GM12872 (cell line): Measurements from ENCODE around the gene STK11.

ENCODE experiments used
- TF ChIP-seq, protein P1 (sequence below): IDR thresholded peaks from 3 replicates; pipeline ENCODE4 v1.5.1; 2011; ENCODE audit warnings: low read depth, mild to moderate bottlenecking, low read length, moderate library complexity; ENCODE audit not compliant: insufficient read depth

The STK11 gene

DNA sequence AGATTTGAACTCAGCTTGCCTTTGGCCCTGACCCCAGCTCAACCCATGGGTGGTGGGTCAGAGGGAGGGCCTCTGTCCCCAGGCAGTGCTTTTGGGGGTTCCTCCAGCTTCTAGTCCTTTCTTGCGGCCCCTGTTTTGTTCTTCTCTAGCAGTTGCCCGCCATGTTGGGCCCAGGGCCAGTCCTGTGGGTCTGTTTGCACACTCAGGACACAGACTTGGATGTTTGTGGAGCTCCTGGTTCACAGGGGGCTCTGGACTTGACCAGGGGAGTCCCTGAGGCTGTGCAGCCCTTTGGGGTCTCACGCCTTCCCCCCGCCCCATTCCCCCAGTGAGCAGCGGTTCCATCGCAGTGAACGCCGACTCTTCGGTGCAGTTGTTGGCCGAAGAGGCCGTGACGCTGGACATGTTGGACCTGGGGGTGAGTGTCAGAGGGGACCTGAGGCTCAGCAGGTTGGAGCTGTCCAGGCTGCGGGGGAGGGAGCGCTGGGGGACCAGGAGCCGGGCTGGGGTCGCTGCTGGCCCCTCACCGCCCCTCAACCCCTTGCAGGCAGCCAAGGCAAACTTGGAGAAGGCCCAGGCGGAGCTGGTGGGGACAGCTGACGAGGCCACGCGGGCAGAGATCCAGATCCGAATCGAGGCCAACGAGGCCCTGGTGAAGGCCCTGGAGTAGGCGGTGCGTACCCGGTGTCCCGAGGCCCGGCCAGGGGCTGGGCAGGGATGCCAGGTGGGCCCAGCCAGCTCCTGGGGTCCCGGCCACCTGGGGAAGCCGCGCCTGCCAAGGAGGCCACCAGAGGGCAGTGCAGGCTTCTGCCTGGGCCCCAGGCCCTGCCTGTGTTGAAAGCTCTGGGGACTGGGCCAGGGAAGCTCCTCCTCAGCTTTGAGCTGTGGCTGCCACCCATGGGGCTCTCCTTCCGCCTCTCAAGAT lies 38.5 kb downstream of the STK11 start:
- TF ChIP-seq, protein P1, sequence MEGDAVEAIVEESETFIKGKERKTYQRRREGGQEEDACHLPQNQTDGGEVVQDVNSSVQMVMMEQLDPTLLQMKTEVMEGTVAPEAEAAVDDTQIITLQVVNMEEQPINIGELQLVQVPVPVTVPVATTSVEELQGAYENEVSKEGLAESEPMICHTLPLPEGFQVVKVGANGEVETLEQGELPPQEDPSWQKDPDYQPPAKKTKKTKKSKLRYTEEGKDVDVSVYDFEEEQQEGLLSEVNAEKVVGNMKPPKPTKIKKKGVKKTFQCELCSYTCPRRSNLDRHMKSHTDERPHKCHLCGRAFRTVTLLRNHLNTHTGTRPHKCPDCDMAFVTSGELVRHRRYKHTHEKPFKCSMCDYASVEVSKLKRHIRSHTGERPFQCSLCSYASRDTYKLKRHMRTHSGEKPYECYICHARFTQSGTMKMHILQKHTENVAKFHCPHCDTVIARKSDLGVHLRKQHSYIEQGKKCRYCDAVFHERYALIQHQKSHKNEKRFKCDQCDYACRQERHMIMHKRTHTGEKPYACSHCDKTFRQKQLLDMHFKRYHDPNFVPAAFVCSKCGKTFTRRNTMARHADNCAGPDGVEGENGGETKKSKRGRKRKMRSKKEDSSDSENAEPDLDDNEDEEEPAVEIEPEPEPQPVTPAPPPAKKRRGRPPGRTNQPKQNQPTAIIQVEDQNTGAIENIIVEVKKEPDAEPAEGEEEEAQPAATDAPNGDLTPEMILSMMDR: peak; percentile 97

DNA sequence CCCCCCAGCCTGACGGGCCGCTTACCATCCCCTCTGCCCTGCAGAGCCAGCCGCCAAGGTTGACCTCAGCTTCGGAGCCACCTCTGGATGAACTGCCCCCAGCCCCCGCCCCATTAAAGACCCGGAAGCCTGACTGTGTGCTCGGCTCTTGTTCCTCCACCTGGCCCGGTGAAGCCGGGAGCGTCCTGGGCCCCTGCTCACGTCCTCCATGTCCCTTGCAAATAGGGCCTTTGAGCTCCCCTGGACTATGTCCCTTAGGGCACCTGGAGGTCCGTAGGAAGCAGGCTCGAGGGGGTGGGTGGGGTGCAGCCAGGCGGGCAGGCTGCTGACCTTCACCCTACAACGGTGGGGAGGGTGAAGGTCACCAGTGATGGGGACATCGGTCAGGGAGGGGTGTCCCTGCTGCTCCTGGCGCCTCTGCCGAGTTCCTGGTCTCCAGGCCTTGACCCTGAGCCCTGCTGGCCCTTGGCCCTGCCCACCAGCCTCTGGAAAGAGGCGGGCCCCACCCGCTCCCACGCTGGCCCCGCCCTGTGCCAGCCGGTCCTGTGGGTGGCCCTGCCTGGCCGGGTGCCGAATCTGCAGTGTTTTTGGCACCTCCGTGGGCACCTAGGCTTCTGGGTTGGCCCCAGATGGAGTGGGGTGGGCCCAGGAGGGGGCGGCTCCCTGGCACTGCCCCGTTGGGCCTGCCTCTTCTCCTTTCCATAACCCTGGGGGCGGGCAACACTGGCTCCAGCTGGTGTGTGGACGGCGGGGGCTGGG lies 39.3 kb downstream of the STK11 start:
- TF ChIP-seq, protein P1: no peak

DNA sequence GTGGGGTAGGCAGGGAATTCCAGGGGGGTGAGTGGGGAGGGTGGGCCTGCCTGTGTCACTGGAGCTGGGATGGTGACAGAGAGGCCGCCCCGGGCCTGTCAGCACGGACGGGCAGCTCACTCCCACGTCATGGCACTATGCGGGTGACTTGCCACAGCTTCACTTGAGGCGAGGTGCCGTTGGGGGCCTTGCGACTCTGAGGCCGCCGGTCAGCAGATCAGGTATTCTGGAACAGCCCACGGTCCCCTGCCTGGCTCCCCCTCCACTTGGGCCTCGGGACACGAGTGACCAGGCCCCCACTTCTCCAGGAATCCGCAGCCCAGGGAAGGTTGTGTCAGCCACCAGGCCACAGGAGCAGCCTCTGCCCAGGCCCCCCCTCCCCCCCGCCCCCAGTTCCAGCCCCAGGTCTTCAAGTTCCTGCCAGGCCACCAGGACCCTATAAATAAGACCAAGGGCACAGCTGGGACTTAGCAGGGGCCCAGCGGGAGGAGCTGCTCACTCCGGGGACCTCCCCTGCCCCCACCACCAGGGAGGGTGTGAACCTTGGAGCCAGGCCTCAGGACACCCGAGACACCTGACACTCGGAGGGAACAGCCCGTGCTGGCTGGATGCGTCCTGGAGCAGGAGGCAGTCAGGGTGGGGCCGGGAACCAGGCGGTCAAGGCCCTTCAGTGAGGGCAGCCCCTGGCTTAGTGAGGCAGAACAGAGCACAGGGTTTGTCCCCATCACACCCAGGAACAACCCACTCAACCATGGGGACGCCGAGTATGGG lies 40.1 kb downstream of the STK11 start:
- TF ChIP-seq, protein P1: no peak

DNA sequence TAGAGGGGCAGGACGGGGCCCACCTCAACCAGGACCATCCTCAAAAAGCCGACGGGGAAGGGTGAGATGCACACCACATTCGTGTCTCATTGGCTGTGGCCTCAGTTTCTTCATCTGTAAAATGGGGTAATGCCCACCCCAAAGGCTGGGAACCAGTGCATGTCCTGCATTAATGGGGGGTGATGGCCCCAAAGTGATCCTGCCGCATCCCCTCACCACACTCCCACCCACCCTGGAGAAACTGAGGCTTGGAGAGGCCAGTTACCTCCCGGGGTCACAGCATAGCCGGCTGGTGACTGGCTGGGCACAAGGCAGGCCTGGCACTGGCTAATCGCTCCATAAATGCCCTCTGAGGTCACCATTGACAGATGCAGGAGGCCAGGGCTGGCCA lies 42.2 kb downstream of the STK11 start:
- TF ChIP-seq, protein P1: no peak

DNA sequence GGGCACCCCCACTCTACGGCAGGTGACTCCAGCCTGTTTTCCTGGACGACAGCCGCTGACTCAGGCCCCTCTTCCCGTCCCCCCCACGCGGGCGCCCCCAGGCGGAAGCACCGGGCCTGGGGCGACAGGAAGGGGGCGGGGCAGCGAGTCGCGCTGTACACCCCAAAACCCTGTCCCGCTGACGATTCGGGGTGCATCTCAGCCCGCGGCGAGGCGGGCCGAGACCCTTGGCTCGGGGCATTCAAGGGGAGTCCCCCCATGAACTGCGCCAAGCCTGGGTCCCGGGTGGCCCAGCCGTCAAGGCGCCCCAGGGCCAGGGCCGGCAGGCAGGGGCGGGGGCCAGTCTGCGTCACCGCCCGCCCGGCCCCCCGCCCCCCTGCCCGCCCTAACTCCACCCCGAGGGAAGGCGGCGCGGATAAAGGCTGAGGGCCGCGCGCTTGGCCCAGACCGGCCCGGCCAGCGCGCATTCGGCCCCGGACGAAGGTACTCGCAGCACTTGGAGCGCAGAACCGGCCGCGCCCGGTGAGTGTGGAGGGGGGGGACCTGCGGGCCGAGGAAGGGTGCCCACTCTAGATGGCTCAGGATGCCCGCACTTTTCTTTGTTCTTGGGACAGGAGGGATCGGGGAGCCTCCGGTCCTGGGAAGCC lies 42.7 kb downstream of the STK11 start, which contains the start of gene MIDN:
MIDN (plus strand) TSS at position 445 of the 647 bp plus-strand sequence. CDS start 1,714 bp downstream, outside the sequence.
- TF ChIP-seq, protein P1: peak; percentile 56

DNA sequence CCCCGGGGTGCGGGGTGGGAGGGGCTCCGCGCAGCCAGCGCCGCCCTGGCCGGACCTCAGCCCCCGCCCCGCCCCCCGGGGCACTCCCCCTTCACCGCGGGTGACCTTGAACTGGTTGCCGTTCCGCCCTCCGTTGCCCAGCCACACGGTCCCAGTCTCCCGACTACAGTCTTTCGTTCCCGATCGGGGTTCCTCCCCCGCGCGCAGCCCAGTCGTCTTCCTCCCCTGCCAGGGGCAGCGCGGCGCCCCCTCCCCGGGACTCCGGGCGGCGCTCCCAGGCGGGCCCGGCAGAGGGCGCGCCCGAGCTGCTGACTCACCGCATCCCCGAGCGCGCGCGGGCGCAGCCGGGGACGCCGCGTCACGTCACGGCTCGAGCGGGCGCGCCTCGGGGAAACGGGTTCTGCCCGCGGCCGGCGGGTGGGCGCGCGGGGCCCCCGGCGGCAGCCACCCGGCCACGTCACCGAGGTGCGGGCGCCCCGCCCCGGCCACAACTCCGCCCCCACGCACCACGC lies 43.3 kb downstream of the STK11 start:
- TF ChIP-seq, protein P1: peak; percentile 73
